HEK293 (cell line): ENCODE measurements around the gene USP21.
A peak's percentile ranks its signal among the peaks of the same experiment; 100 is the strongest.

ENCODE experiments used
- EGR2 ChIP-seq: fragments of 450-650 bp; formaldehyde crosslinking; IDR thresholded peaks from 2 replicates; pipeline ENCODE4 v1.5.1; 2016; ENCODE audit warnings: low read depth, missing biosample characterization, missing genetic modification characterization
- HOXD13 ChIP-seq: sonication (generic); formaldehyde crosslinking; IDR thresholded peaks from 2 replicates; pipeline ENCODE4 v1.8.0; 2022; ENCODE audit warnings: missing genetic modification reagents, borderline replicate concordance
- IKZF3 ChIP-seq: fragments of 450-650 bp; IDR thresholded peaks from 2 replicates; pipeline ENCODE4 v1.5.0; 2018; ENCODE audit warnings: missing biosample characterization, mild to moderate bottlenecking, missing genetic modification characterization, moderate library complexity
- KLF8 ChIP-seq: fragments of 450-650 bp; formaldehyde crosslinking; IDR thresholded peaks from 2 replicates; pipeline ENCODE4 v1.5.1; 2016; ENCODE audit warnings: missing biosample characterization, missing genetic modification characterization
- OVOL3 ChIP-seq: fragments of 450-650 bp; formaldehyde crosslinking; IDR thresholded peaks from 2 replicates; pipeline ENCODE4 v1.5.1; 2016; ENCODE audit warnings: missing biosample characterization, missing genetic modification characterization
- SP7 ChIP-seq: fragments of 450-650 bp; formaldehyde crosslinking; IDR thresholded peaks from 2 replicates; pipeline ENCODE4 v1.5.1; 2016; ENCODE audit warnings: missing biosample characterization, missing genetic modification characterization
- YY1 ChIP-seq: fragments of 450-650 bp; formaldehyde crosslinking; IDR thresholded peaks from 2 replicates; pipeline ENCODE4 v1.5.1; 2018; ENCODE audit warnings: missing biosample characterization, missing genetic modification characterization
- YY2 ChIP-seq: fragments of 450-650 bp; formaldehyde crosslinking; IDR thresholded peaks from 2 replicates; pipeline ENCODE4 v1.5.1; 2016; ENCODE audit warnings: missing biosample characterization, missing genetic modification characterization
- ZBTB20 ChIP-seq: fragments of 450-650 bp; formaldehyde crosslinking; IDR thresholded peaks from 2 replicates; pipeline ENCODE4 v1.5.1; 2016; ENCODE audit warnings: missing biosample characterization, missing genetic modification characterization
- ZBTB48 ChIP-seq: fragments of 450-650 bp; formaldehyde crosslinking; IDR thresholded peaks from 2 replicates; pipeline ENCODE4 v1.5.1; 2016; ENCODE audit warnings: missing biosample characterization, missing genetic modification characterization
- ZBTB8A ChIP-seq: fragments of 450-650 bp; formaldehyde crosslinking; IDR thresholded peaks from 2 replicates; pipeline ENCODE4 v1.5.1; 2016; ENCODE audit warnings: missing biosample characterization, missing genetic modification characterization
- ZFHX2 ChIP-seq: fragments of 450-650 bp; formaldehyde crosslinking; conservative IDR thresholded peaks from 2 replicates; pipeline ENCODE4 v1.5.1; 2016; ENCODE audit warnings: missing biosample characterization, missing genetic modification characterization
- ZFP69B ChIP-seq: fragments of 450-650 bp; formaldehyde crosslinking; IDR thresholded peaks from 2 replicates; pipeline ENCODE4 v1.5.1; 2016; ENCODE audit warnings: missing biosample characterization, missing genetic modification characterization
- ZNF114 ChIP-seq: fragments of 450-650 bp; formaldehyde crosslinking; IDR thresholded peaks from 2 replicates; pipeline ENCODE4 v1.5.0; 2017; ENCODE audit warnings: missing biosample characterization, missing genetic modification characterization
- ZNF155 ChIP-seq: fragments of 450-650 bp; formaldehyde crosslinking; IDR thresholded peaks from 2 replicates; pipeline ENCODE4 v1.5.1; 2016; ENCODE audit warnings: missing biosample characterization, missing genetic modification characterization
- ZNF16 ChIP-seq: fragments of 450-650 bp; formaldehyde crosslinking; IDR thresholded peaks from 2 replicates; pipeline ENCODE4 v1.5.1; 2016; ENCODE audit warnings: low read depth, missing biosample characterization, missing genetic modification characterization
- ZNF174 ChIP-seq: fragments of 450-650 bp; formaldehyde crosslinking; IDR thresholded peaks from 2 replicates; pipeline ENCODE4 v1.5.0; 2017; ENCODE audit warnings: missing biosample characterization, mild to moderate bottlenecking, missing genetic modification characterization
- ZNF211 ChIP-seq: fragments of 450-650 bp; formaldehyde crosslinking; IDR thresholded peaks from 2 replicates; pipeline ENCODE4 v1.5.1; 2016; ENCODE audit warnings: low read depth, missing biosample characterization, missing genetic modification characterization
- ZNF239 ChIP-seq: fragments of 450-650 bp; formaldehyde crosslinking; IDR thresholded peaks from 2 replicates; pipeline ENCODE4 v1.5.1; 2016; ENCODE audit warnings: missing biosample characterization, missing genetic modification characterization
- ZNF354C ChIP-seq: fragments of 450-650 bp; formaldehyde crosslinking; IDR thresholded peaks from 2 replicates; pipeline ENCODE4 v1.5.1; 2016; ENCODE audit warnings: missing biosample characterization, missing genetic modification characterization, low read depth, borderline replicate concordance
- ZNF426 ChIP-seq: fragments of 450-650 bp; formaldehyde crosslinking; IDR thresholded peaks from 2 replicates; pipeline ENCODE4 v1.5.1; 2017; ENCODE audit warnings: missing biosample characterization, missing genetic modification characterization, mild to moderate bottlenecking, inconsistent platforms, moderate library complexity
- ZNF48 ChIP-seq: fragments of 450-650 bp; formaldehyde crosslinking; IDR thresholded peaks from 2 replicates; pipeline ENCODE4 v1.5.1; 2016; ENCODE audit warnings: missing biosample characterization, missing genetic modification characterization
- ZNF560 ChIP-seq: fragments of 450-650 bp; formaldehyde crosslinking; IDR thresholded peaks from 2 replicates; pipeline ENCODE4 v1.5.1; 2017; ENCODE audit warnings: missing biosample characterization, missing genetic modification characterization, borderline replicate concordance
- ZNF768 ChIP-seq: fragments of 450-650 bp; formaldehyde crosslinking; IDR thresholded peaks from 2 replicates; pipeline ENCODE4 v1.5.1; 2018; ENCODE audit warnings: missing biosample characterization, mild to moderate bottlenecking, missing genetic modification characterization
- ZNF843 ChIP-seq: fragments of 450-650 bp; formaldehyde crosslinking; IDR thresholded peaks from 2 replicates; pipeline ENCODE4 v1.5.1; 2016; ENCODE audit warnings: missing biosample characterization, missing genetic modification characterization
- ZSCAN16 ChIP-seq: fragments of 450-650 bp; formaldehyde crosslinking; IDR thresholded peaks from 2 replicates; pipeline ENCODE4 v1.5.1; 2016; ENCODE audit warnings: missing biosample characterization, missing genetic modification characterization
- TF ChIP-seq, protein P1 (sequence below): fragments of 450-650 bp; formaldehyde crosslinking; IDR thresholded peaks from 2 replicates; pipeline ENCODE4 v1.5.1; 2016; ENCODE audit warnings: missing biosample characterization, missing genetic modification characterization
- TF ChIP-seq, protein P2 (sequence below): fragments of 450-650 bp; formaldehyde crosslinking; IDR thresholded peaks from 2 replicates; pipeline ENCODE4 v1.5.1; 2016; ENCODE audit warnings: missing biosample characterization, missing genetic modification characterization
- TF ChIP-seq, protein P3 (sequence below): fragments of 450-650 bp; formaldehyde crosslinking; IDR thresholded peaks from 2 replicates; pipeline ENCODE4 v1.5.1; 2017; ENCODE audit warnings: missing biosample characterization, missing genetic modification characterization
- TF ChIP-seq, protein P4 (sequence below): fragments of 450-650 bp; formaldehyde crosslinking; IDR thresholded peaks from 2 replicates; pipeline ENCODE4 v1.5.1; 2016; ENCODE audit warnings: missing biosample characterization, missing genetic modification characterization

Gene USP21

DNA sequence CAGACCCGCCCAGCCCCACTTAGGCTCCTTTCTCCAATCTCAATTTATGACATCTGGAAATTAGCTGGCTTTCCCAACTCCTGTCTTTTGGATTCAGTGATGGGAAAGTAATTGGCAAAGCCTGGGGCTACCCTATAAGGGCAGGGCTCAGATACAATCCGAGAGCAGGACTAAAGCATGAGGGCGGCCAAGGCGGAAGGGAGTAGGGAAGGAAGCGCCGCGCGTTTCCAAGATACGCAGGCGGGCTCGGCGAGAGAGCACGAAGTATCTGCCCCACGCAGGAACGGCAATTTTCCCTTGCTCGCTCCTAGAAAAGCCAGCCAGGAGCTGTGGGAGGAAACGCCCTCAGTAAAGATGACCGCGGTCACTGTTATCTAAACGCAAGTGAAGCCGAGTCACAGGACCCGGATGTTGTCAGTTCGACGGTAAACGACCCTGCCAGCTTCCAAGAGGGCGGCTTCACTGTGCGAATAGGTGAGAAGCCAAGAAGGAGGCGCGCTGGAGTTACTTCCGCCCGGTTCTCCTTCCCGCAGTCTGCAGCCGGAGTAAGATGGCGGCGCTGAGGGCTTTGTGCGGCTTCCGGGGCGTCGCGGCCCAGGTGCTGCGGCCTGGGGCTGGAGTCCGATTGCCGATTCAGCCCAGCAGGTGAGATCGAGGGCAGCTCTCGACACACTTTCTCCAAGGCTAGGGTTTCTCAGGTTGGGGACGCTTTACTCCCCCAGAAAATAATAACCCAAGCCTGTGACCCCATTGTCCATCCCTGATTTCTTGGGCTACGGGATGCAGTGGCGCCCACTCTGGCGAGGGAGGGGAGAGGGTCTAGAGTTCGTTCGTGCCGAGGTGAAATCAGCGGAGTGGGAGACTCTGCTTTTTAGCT, 42.8 kb downstream of the USP21 start, which contains the start of gene NDUFS2 (continued):
- TF ChIP-seq ZNF114 (tag by site-specific recombination): no peak
- TF ChIP-seq OVOL3 (tag by site-specific recombination): no peak
- peak; percentile 69 for TF ChIP-seq EGR2 (tag by site-specific recombination)
- TF ChIP-seq ZNF48 (tag by site-specific recombination): no peak
- no peak for TF ChIP-seq ZBTB48 (tag by site-specific recombination)
- TF ChIP-seq, protein P1, sequence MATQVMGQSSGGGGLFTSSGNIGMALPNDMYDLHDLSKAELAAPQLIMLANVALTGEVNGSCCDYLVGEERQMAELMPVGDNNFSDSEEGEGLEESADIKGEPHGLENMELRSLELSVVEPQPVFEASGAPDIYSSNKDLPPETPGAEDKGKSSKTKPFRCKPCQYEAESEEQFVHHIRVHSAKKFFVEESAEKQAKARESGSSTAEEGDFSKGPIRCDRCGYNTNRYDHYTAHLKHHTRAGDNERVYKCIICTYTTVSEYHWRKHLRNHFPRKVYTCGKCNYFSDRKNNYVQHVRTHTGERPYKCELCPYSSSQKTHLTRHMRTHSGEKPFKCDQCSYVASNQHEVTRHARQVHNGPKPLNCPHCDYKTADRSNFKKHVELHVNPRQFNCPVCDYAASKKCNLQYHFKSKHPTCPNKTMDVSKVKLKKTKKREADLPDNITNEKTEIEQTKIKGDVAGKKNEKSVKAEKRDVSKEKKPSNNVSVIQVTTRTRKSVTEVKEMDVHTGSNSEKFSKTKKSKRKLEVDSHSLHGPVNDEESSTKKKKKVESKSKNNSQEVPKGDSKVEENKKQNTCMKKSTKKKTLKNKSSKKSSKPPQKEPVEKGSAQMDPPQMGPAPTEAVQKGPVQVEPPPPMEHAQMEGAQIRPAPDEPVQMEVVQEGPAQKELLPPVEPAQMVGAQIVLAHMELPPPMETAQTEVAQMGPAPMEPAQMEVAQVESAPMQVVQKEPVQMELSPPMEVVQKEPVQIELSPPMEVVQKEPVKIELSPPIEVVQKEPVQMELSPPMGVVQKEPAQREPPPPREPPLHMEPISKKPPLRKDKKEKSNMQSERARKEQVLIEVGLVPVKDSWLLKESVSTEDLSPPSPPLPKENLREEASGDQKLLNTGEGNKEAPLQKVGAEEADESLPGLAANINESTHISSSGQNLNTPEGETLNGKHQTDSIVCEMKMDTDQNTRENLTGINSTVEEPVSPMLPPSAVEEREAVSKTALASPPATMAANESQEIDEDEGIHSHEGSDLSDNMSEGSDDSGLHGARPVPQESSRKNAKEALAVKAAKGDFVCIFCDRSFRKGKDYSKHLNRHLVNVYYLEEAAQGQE (tag by site-specific recombination): no peak; the same call in 1 of the 2 replicates
- TF ChIP-seq ZNF16 (tag by site-specific recombination): no peak
- no peak for TF ChIP-seq ZNF354C (tag by site-specific recombination)
- TF ChIP-seq ZNF843 (tag by site-specific recombination): no peak; the same call in 1 of the 2 replicates
- TF ChIP-seq ZNF239 (tag by site-specific recombination): no peak
- TF ChIP-seq ZBTB8A (tag by site-specific recombination): peak; percentile 57; the same call in 1 of the 2 replicates
- TF ChIP-seq, protein P2, sequence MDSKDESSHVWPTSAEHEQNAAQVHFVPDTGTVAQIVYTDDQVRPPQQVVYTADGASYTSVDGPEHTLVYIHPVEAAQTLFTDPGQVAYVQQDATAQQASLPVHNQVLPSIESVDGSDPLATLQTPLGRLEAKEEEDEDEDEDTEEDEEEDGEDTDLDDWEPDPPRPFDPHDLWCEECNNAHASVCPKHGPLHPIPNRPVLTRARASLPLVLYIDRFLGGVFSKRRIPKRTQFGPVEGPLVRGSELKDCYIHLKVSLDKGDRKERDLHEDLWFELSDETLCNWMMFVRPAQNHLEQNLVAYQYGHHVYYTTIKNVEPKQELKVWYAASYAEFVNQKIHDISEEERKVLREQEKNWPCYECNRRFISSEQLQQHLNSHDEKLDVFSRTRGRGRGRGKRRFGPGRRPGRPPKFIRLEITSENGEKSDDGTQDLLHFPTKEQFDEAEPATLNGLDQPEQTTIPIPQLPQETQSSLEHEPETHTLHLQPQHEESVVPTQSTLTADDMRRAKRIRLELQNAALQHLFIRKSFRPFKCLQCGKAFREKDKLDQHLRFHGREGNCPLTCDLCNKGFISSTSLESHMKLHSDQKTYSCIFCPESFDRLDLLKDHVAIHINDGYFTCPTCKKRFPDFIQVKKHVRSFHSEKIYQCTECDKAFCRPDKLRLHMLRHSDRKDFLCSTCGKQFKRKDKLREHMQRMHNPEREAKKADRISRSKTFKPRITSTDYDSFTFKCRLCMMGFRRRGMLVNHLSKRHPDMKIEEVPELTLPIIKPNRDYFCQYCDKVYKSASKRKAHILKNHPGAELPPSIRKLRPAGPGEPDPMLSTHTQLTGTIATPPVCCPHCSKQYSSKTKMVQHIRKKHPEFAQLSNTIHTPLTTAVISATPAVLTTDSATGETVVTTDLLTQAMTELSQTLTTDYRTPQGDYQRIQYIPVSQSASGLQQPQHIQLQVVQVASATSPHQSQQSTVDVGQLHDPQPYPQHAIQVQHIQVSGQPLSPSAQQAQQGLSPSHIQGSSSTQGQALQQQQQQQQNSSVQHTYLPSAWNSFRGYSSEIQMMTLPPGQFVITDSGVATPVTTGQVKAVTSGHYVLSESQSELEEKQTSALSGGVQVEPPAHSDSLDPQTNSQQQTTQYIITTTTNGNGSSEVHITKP (tag by site-specific recombination): 0 out of 2 replicates have a peak, but pooled peaks have one; percentile 41
- no peak for TF ChIP-seq ZNF211 (tag by site-specific recombination)
- peak; percentile 31; the same call in 1 of the 2 replicates for TF ChIP-seq SP7 (tag by site-specific recombination)
- no peak for TF ChIP-seq ZSCAN16
- TF ChIP-seq HOXD13 (CRISPR knock-in tag): no peak
- no peak for TF ChIP-seq ZNF560 (tag by site-specific recombination)
- TF ChIP-seq, protein P3, sequence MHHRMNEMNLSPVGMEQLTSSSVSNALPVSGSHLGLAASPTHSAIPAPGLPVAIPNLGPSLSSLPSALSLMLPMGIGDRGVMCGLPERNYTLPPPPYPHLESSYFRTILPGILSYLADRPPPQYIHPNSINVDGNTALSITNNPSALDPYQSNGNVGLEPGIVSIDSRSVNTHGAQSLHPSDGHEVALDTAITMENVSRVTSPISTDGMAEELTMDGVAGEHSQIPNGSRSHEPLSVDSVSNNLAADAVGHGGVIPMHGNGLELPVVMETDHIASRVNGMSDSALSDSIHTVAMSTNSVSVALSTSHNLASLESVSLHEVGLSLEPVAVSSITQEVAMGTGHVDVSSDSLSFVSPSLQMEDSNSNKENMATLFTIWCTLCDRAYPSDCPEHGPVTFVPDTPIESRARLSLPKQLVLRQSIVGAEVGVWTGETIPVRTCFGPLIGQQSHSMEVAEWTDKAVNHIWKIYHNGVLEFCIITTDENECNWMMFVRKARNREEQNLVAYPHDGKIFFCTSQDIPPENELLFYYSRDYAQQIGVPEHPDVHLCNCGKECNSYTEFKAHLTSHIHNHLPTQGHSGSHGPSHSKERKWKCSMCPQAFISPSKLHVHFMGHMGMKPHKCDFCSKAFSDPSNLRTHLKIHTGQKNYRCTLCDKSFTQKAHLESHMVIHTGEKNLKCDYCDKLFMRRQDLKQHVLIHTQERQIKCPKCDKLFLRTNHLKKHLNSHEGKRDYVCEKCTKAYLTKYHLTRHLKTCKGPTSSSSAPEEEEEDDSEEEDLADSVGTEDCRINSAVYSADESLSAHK (tag by site-specific recombination): no peak
- TF ChIP-seq YY2 (tag by site-specific recombination): peak; percentile 97
- no peak for TF ChIP-seq ZFP69B (tag by site-specific recombination)
- TF ChIP-seq ZNF174: no peak
- no peak for TF ChIP-seq ZNF768 (tag by site-specific recombination)
- peak; percentile 75 for TF ChIP-seq ZFHX2
- peak; percentile 93 for TF ChIP-seq IKZF3
- TF ChIP-seq KLF8 (tag by site-specific recombination): no peak; the same call in 1 of the 2 replicates
- peak; percentile 99 for TF ChIP-seq YY1 (tag by site-specific recombination)
- TF ChIP-seq ZNF426 (tag by site-specific recombination): no peak
- peak; percentile 93 for TF ChIP-seq ZBTB20
- no peak for TF ChIP-seq ZNF155 (tag by site-specific recombination)
- TF ChIP-seq, protein P4, sequence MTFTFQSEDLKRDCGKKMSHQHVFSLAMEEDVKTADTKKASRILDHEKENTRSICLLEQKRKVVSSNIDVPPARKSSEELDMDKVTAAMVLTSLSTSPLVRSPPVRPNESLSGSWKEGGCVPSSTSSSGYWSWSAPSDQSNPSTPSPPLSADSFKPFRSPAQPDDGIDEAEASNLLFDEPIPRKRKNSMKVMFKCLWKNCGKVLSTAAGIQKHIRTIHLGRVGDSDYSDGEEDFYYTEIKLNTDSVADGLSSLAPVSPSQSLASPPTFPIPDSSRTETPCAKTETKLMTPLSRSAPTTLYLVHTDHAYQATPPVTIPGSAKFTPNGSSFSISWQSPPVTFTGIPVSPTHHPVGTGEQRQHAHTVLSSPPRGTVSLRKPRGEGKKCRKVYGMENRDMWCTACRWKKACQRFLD: no peak
